ENCODE results near the gene MAP2K3. TPM values are rescaled to one million over a fixed set of nuclear protein-coding genes. Genes with fewer than 3 reads are reported as not detected.
A peak's percentile ranks its signal among the peaks of the same experiment; 100 is the strongest.

The MAP2K3 gene
- total RNA-seq, 1 donor from 2014 or later: 36.2 TPM

GRCh38 chr17:21286909-21287702 is 2.6 kb downstream of the MAP2K3 start:
- no peak for DNase-seq (ENCODE audit: extremely low spot score, unreplicated experiment)
- H3K27me3 Mint-ChIP-seq (ENCODE audit: unreplicated experiment): no peaks in the 10 kb centered on the region
- H3K4me1 Mint-ChIP-seq (ENCODE audit: unreplicated experiment): peaks cover 54% of the 10 kb centered on the region
- H3K4me3 Mint-ChIP-seq (ENCODE audit: unreplicated experiment): peak overlapping the region; percentile 96
- peak overlapping the region; percentile 83 for H3K27ac Mint-ChIP-seq (ENCODE audit: unreplicated experiment)
- no peaks in the 10 kb centered on the region for H3K36me3 Mint-ChIP-seq (ENCODE audit: unreplicated experiment)
- H3K9me3 Mint-ChIP-seq (ENCODE audit: unreplicated experiment): no peaks in the 10 kb centered on the region
- no peak for TF ChIP-seq CTCF (IDR thresholded peaks at IDR 0.05)

GRCh38 chr17:21287703-21288449 is 3.4 kb downstream of the MAP2K3 start:
- no peaks in the 10 kb centered on the region for H3K27me3 Mint-ChIP-seq (ENCODE audit: unreplicated experiment)
- no peaks in the 10 kb centered on the region for H3K36me3 Mint-ChIP-seq (ENCODE audit: unreplicated experiment)
- H3K9me3 Mint-ChIP-seq (ENCODE audit: unreplicated experiment): no peaks in the 10 kb centered on the region
- H3K4me1 Mint-ChIP-seq (ENCODE audit: unreplicated experiment): peaks cover 49% of the 10 kb centered on the region
- H3K27ac Mint-ChIP-seq (ENCODE audit: unreplicated experiment): peak overlapping the region; percentile 83
- peak; percentile 95 for DNase-seq (ENCODE audit: extremely low spot score, unreplicated experiment)
- peak overlapping the region; percentile 96 for H3K4me3 Mint-ChIP-seq (ENCODE audit: unreplicated experiment)
- TF ChIP-seq CTCF (IDR thresholded peaks at IDR 0.05): no peak

DNA sequence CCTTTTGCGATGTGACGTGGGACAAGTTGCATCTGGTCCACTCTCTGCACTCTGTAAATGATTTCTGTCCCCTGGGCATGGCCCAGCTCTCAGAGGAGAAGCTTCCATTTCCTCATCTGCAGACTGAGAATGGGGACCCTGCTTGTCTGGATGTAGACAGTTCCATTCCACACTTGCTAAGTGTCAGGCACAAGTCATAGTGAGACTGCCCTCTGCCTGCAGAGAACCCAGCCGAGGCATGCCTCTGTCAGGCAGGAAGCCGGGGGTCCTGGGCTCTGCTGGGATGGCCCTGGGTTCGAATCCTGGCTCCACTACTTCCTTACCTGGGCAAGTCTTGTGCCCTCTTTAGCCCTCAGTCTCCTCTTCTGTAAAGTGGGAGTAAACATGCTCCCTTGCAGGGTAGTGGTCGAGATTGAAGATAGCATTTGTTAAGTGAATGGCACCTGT is 4.1 kb downstream of the MAP2K3 start:
- no peak for DNase-seq (ENCODE audit: extremely low spot score, unreplicated experiment)
- Mint-ChIP-seq H3K4me1 (ENCODE audit: unreplicated experiment) (peaks cover 47% of the 10 kb centered on the region), H3K4me3 (ENCODE audit: unreplicated experiment) (peak overlapping the region; percentile 29), H3K36me3 (ENCODE audit: unreplicated experiment) (no peaks in the 10 kb centered on the region), H3K27ac (ENCODE audit: unreplicated experiment) (peak overlapping the region; percentile 83), H3K27me3 (ENCODE audit: unreplicated experiment) (no peaks in the 10 kb centered on the region), H3K9me3 (ENCODE audit: unreplicated experiment) (no peaks in the 10 kb centered on the region)
- TF ChIP-seq CTCF (IDR thresholded peaks at IDR 0.05): no peak

DNA sequence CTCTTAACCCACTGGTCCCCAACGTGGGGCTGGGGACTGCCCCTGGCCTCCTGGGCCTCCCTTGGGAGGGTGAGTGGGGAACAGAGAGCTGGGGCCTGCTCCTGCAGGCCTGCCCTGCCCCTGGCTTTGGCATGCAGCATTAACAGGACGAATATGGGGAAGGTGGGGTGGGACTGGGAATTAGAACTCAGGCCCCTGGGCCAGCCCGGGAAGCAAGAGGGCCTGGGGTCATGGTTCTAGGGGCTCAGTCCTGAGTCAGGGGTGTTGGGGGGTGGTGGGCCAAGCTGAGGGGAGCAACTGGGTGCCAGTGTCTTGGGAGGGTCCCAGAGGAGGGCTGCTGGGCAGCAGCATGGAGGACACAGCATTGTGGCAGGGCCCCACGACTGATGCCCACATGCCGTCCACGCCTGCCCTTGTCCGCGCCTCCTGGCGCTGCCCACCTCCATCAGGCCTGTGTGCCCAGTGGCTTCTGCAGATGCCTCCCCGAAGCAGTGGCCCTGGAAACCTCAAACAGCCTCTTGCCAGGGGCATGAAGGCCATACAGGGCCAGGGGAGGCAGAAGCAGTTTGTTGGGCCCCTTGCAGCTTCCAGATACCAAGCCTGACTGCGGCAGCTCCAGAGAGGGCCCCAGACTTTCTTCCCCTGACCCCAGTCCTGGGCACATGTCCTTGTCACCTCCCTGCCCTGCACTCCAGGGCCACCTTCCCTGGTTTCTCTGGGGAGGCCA is 4.8 kb downstream of the MAP2K3 start:
- no peak overlapping the region for H3K4me3 Mint-ChIP-seq (ENCODE audit: unreplicated experiment)
- peak overlapping the region; percentile 83 for H3K27ac Mint-ChIP-seq (ENCODE audit: unreplicated experiment)
- TF ChIP-seq CTCF (IDR thresholded peaks at IDR 0.05): no peak

More for the DNA sequence above, 4.8 kb downstream of the MAP2K3 start:
- H3K27me3 Mint-ChIP-seq (ENCODE audit: unreplicated experiment): no peaks in the 10 kb centered on the region
- H3K4me1 Mint-ChIP-seq (ENCODE audit: unreplicated experiment): peaks cover 47% of the 10 kb centered on the region
- no peaks in the 10 kb centered on the region for H3K9me3 Mint-ChIP-seq (ENCODE audit: unreplicated experiment)
- no peak for DNase-seq (ENCODE audit: extremely low spot score, unreplicated experiment)
- no peaks in the 10 kb centered on the region for H3K36me3 Mint-ChIP-seq (ENCODE audit: unreplicated experiment)

Measured in osteocyte (in vitro differentiated cells).